WTC11 (cell line): ENCODE measurements around the gene CACNA1A.

Experiments
- IRF2 ChIP-seq: sonication (generic); formaldehyde crosslinking; IDR thresholded peaks from 2 replicates; pipeline ENCODE4 v1.8.0; 2022; ENCODE audit warnings: low read depth, missing genetic modification reagents, borderline replicate concordance
- JUN ChIP-seq: sonication (generic); formaldehyde crosslinking; IDR thresholded peaks from 2 replicates; pipeline ENCODE4 v1.8.0; 2023; ENCODE audit warnings: mild to moderate bottlenecking, missing genetic modification reagents
- NFYB ChIP-seq: sonication (generic); formaldehyde crosslinking; conservative IDR thresholded peaks from 2 replicates; pipeline ENCODE4 v1.8.0; 2022; ENCODE audit warnings: low read depth, missing genetic modification reagents
- NR1H2 ChIP-seq: sonication (generic); formaldehyde crosslinking; IDR thresholded peaks from 2 replicates; pipeline ENCODE4 v1.9.0; 2021; ENCODE audit warnings: mild to moderate bottlenecking, moderate library complexity, missing genetic modification reagents
- NR3C1 ChIP-seq: sonication (generic); formaldehyde crosslinking; conservative IDR thresholded peaks from 2 replicates; pipeline ENCODE4 v1.8.1; 2023; ENCODE audit warnings: low read depth, mild to moderate bottlenecking, missing genetic modification reagents
- TP53 ChIP-seq: sonication (generic); formaldehyde crosslinking; IDR thresholded peaks from 2 replicates; pipeline ENCODE4 v1.8.1; 2023; ENCODE audit warnings: mild to moderate bottlenecking, missing genetic modification reagents
- ZNF263 ChIP-seq: sonication (generic); formaldehyde crosslinking; IDR thresholded peaks from 2 replicates; pipeline ENCODE4 v1.8.1; 2022; ENCODE audit warnings: low read depth, mild to moderate bottlenecking, moderate library complexity, missing genetic modification reagents
- ZNF423 ChIP-seq: fragments of 250-450 bp; sonication (Bioruptor Pico); IDR thresholded peaks from 2 replicates; pipeline ENCODE4 v2.1.2; 2022; ENCODE audit warnings: mild to moderate bottlenecking, moderate library complexity
- TF ChIP-seq, protein P1 (sequence below): fragments of 200-600 bp; IDR thresholded peaks from 2 replicates; pipeline ENCODE4 v1.8.0; 2022; ENCODE audit warnings: antibody characterized with exemption
- TF ChIP-seq, protein P2 (sequence below): sonication (generic); formaldehyde crosslinking; IDR thresholded peaks from 2 replicates; pipeline ENCODE4 v1.8.0; 2022; ENCODE audit warnings: mild to moderate bottlenecking, missing genetic modification reagents
- TF ChIP-seq, protein P3 (sequence below): sonication (generic); formaldehyde crosslinking; conservative IDR thresholded peaks from 2 replicates; pipeline ENCODE4 v1.8.1; 2023; ENCODE audit warnings: mild to moderate bottlenecking, low read depth, missing genetic modification reagents, moderate library complexity
- TF ChIP-seq, protein P4 (sequence below): sonication (generic); formaldehyde crosslinking; IDR thresholded peaks from 2 replicates; pipeline ENCODE4 v1.8.1; 2022; ENCODE audit warnings: low read depth, mild to moderate bottlenecking, moderate library complexity, missing genetic modification reagents, borderline replicate concordance

DNA sequence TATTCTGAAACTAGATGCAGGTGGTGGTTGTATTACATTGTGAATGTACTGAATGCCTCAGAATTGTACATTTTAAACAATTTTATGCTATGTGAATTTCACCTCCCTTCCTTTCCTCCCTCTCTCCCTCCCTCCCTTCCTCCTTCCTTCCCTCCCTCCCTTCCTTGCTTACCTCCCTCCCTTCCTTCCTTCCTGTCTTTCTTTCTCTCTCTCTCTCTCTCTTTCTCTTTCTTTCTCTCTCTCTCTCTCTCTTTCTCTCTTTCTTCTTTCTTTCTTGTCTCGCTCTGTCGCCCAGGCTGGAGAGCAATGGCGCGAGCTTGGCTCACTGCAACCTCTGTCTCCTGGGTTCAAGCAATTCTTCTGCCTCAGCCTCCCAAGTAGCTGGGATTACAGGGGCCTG is 318.9 kb downstream of the CACNA1A start:
- TF ChIP-seq, protein P1, sequence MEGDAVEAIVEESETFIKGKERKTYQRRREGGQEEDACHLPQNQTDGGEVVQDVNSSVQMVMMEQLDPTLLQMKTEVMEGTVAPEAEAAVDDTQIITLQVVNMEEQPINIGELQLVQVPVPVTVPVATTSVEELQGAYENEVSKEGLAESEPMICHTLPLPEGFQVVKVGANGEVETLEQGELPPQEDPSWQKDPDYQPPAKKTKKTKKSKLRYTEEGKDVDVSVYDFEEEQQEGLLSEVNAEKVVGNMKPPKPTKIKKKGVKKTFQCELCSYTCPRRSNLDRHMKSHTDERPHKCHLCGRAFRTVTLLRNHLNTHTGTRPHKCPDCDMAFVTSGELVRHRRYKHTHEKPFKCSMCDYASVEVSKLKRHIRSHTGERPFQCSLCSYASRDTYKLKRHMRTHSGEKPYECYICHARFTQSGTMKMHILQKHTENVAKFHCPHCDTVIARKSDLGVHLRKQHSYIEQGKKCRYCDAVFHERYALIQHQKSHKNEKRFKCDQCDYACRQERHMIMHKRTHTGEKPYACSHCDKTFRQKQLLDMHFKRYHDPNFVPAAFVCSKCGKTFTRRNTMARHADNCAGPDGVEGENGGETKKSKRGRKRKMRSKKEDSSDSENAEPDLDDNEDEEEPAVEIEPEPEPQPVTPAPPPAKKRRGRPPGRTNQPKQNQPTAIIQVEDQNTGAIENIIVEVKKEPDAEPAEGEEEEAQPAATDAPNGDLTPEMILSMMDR, result no peak
- TF ChIP-seq NR3C1, result no peak
- no peak for TF ChIP-seq NFYB
- no peak for TF ChIP-seq TP53 (CRISPR knock-in tag)
- TF ChIP-seq, protein P2, sequence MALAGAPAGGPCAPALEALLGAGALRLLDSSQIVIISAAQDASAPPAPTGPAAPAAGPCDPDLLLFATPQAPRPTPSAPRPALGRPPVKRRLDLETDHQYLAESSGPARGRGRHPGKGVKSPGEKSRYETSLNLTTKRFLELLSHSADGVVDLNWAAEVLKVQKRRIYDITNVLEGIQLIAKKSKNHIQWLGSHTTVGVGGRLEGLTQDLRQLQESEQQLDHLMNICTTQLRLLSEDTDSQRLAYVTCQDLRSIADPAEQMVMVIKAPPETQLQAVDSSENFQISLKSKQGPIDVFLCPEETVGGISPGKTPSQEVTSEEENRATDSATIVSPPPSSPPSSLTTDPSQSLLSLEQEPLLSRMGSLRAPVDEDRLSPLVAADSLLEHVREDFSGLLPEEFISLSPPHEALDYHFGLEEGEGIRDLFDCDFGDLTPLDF, result no peak
- TF ChIP-seq NR1H2 (CRISPR knock-in tag), result no peak
- TF ChIP-seq, protein P3, sequence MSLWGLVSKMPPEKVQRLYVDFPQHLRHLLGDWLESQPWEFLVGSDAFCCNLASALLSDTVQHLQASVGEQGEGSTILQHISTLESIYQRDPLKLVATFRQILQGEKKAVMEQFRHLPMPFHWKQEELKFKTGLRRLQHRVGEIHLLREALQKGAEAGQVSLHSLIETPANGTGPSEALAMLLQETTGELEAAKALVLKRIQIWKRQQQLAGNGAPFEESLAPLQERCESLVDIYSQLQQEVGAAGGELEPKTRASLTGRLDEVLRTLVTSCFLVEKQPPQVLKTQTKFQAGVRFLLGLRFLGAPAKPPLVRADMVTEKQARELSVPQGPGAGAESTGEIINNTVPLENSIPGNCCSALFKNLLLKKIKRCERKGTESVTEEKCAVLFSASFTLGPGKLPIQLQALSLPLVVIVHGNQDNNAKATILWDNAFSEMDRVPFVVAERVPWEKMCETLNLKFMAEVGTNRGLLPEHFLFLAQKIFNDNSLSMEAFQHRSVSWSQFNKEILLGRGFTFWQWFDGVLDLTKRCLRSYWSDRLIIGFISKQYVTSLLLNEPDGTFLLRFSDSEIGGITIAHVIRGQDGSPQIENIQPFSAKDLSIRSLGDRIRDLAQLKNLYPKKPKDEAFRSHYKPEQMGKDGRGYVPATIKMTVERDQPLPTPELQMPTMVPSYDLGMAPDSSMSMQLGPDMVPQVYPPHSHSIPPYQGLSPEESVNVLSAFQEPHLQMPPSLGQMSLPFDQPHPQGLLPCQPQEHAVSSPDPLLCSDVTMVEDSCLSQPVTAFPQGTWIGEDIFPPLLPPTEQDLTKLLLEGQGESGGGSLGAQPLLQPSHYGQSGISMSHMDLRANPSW (CRISPR knock-in tag), result no peak
- TF ChIP-seq ZNF263 (CRISPR knock-in tag), result no peak
- no peak for TF ChIP-seq ZNF423 (CRISPR knock-in tag)
- TF ChIP-seq IRF2 (CRISPR knock-in tag), result no peak
- TF ChIP-seq, protein P4, sequence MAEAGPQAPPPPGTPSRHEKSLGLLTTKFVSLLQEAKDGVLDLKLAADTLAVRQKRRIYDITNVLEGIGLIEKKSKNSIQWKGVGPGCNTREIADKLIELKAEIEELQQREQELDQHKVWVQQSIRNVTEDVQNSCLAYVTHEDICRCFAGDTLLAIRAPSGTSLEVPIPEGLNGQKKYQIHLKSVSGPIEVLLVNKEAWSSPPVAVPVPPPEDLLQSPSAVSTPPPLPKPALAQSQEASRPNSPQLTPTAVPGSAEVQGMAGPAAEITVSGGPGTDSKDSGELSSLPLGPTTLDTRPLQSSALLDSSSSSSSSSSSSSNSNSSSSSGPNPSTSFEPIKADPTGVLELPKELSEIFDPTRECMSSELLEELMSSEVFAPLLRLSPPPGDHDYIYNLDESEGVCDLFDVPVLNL, result no peak
- no peak for TF ChIP-seq JUN (CRISPR knock-in tag)
